Mesenteric fat pad (tissue), 1 donor: ENCODE data around the gene GLRX. TPM values are rescaled to one million over a fixed set of nuclear protein-coding genes. Genes with fewer than 3 reads are reported as not detected.
"Not testable (repeated sequence)": the region's sequence is repeated elsewhere in the genome, so short reads cannot be mapped to it uniquely, and the experiment has no call there.

Source experiments
- DNase-seq: peaks from one replicate; pipeline ENCODE4 v3.0.0-alpha.2; 2020; ENCODE audit warnings: low spot score
- long read RNA-seq: library from polyadenylated mRNA; unstranded; transcript quantifications from one replicate; pipeline ENCODE4 v2.0.0, GENCODE V29; 2020
- total RNA-seq: library from RNA; stranded (reverse); fragmentation: NEBNext Ultra II Directional; extraction: Animal tissue kit (Norgen Biotek cat#: 25700); gene quantifications from one replicate; pipeline ENCODE4 v1.2.1, GENCODE V29; 2021
- donor health status: DM: yes; HTN: yes; CAD: no.

Gene GLRX, protein sequence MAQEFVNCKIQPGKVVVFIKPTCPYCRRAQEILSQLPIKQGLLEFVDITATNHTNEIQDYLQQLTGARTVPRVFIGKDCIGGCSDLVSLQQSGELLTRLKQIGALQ
- total RNA-seq: 155 TPM
- long read RNA-seq, transcript GLRX-201 (3 exons, 1,211 nt): major isoform, 130 of 194 reads
- long read RNA-seq, transcript GLRX-202 (3 exons, 1,366 nt): minor isoform, 8 of 194 reads
- long read RNA-seq, transcript GLRX-203 (3 exons, 632 nt): minor isoform, 12 of 194 reads
- long read RNA-seq, transcript GLRX-204 (2 exons, 3,407 nt): minor isoform, 19 of 194 reads
- long read RNA-seq, partial matches to known transcripts: 1 of 194 reads
- long read RNA-seq, other reads (novel, unspliced or antisense): 21 of 194 reads

- no peak for DNase-seq
Measured at GRCh38 chr5:95822542-95823181, at the start of gene GLRX. Gene GLRX, minus strand, starts transcription at chr5:95822726. Its CDS starts 64 bp downstream, at chr5:95822662.

- no peak for DNase-seq
Measured at GRCh38 chr5:95871146-95871806, 48.8 kb upstream of the GLRX start.

DNA sequence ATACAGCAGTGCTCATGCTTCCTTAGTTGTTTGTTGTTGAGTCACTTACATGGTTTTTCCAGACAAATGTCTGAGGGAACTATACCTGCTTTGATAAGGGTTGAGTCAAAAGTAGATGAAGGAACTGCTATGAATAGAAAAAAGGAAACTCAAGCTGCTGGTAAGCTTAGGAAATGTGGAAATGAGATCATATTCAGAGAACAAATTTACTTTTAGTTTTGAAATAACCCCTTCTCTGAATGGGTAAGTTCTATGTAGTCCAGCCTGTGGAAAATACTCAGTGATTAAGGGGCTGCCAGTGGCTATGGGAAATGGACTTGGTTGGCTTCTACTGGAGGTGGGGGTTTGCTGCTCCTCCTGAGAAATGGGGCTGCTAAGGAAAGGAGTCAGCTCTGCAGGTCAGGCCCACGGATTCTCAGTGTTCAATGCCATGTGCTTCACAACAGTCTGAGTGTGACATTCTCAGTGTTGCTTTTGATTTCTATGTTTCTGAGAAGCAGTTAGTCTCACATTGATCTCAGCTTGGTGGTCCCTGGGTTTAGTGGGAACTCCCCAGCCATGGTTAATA lies 47.7 kb upstream of the GLRX start:
- no peak for DNase-seq

DNA sequence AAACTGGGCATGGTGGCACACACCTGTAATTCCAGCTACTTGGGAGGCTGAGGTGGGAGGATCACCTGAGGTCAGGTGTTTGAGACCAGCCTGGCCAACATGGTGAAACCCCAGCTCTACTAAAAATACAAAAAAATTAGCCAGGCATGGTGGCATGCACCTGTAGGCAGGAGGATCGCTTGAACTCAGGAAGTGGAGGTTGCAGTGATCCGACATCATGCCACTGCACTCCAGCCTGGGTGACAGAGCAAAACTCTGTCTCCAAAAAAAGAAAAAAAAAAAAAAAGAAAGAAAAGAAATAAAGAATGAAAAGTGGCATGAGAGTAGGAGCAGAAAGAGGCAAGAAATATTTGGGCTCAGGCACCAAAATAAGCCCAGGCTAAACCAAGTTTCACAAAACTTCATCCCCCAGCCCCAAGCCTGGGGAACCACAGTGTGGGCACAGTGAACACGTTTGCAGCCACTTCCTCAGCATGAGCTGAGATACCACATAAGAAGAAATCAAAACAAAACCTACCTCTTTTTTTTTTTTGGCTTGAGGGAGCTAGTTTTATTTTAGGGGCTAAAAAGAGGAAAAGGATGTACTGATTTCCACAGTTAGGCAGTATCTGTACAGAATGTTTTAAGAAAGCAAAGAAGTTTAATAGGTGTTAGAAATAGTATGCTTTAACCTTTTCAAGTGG lies 46.8 kb upstream of the GLRX start:
- DNase-seq: not testable (repeated sequence)

DNA sequence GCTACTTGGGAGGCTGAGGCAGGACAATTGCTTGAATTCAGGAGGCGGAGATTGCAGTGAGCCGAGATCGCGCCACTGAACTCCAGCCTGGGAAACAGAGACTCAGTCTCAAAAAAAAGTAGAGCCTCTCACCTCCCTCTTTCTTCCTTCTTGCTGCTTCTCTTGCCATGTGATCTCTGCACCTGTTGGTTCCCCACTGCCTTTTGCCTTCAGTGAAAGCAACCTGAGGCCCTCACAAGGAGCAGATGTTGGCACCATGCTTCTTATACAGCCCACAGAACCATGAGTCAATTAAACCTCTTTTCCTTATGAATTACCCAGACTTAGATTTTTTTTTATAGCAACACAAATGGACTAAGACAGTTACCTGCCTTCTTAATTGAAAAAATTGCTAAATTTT lies 45.6 kb upstream of the GLRX start:
- no peak for DNase-seq

DNA sequence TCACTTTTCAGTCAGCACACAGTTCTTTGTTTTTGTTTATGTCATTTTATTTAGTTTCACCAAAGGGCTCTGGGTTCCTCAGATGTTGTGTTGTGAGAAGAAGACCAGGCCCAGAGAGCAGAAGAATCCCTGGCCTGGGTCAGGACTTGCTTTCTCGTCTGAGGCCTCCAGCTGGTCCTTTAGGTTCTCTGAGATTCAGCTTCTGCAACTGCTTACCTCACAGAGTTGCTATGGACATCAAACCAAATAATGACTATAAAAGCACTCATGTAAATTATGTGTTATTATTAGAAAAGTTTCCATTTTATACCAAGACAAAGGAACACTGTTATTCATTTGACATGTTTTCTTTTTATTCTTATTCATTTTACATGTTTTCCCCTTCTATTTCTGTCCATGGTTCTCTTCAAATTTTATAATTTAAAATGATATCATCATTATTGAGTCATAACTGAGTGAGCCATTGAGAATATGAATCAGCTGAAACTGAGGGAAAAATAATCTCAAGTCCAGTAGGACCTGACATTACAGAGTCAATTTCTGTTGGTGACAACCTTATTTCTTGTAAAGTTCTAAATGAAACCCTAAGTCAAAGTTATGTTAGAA lies 44.0 kb upstream of the GLRX start:
- DNase-seq: no peak

- no peak for DNase-seq
Measured at GRCh38 chr5:95864944-95865504, 42.5 kb upstream of the GLRX start.

DNA sequence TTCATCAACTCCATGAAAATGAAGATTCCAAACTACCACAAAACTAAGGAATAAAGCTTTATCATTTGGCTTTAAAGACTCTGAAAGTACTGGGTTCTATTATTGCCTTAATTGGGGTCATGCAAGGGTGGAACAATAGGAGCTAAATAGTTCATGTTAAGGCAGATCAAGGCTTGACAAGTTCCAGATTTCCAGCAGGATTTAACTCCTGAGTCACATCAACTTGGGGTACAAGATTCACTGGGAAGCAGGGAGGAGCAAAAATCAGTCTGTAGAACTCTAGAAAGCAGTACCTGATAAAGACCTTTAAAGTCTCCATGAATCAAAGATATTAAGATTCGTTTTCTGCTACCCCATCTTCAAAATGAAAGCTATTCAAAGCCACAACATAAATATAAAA lies 41.9 kb upstream of the GLRX start:
- DNase-seq: no peak

GRCh38 chr5:95863383-95863757 lies 40.8 kb upstream of the GLRX start:
- DNase-seq: no peak

GRCh38 chr5:95862671-95863382 lies 40.3 kb upstream of the GLRX start:
- no peak for DNase-seq

DNA sequence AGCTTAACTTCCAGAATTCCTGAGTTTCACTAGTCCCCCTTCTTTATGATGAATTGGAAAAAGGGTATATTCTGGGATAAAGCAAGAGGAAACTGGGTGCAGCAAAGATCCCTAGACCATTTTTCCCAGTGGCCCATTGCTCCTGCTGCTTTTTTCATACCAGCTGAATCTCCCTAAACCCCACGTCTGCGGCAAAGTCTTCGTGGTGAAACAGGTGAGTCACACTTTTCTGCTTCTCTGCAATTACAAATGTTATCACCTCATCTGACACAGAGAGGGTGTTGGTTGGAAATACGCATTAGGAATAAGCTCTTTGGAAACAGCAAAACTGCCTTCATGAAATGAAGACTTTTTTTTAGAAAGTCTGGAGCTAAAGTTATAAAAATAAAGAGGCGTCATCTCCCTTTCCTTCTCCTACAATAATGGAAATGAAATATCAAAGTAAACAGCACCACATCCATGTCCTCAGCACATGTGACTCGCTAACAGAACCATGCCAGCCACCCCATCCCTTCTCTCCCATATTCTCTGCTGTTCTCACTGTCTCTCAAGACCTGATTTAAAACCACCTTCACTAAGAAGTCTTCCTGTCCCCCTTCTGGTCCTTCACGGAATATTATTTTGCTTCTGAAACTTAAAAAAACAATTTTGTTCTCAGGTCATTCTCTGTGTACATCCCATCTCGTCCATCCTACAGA lies 39.5 kb upstream of the GLRX start:
- DNase-seq: no peak

DNA sequence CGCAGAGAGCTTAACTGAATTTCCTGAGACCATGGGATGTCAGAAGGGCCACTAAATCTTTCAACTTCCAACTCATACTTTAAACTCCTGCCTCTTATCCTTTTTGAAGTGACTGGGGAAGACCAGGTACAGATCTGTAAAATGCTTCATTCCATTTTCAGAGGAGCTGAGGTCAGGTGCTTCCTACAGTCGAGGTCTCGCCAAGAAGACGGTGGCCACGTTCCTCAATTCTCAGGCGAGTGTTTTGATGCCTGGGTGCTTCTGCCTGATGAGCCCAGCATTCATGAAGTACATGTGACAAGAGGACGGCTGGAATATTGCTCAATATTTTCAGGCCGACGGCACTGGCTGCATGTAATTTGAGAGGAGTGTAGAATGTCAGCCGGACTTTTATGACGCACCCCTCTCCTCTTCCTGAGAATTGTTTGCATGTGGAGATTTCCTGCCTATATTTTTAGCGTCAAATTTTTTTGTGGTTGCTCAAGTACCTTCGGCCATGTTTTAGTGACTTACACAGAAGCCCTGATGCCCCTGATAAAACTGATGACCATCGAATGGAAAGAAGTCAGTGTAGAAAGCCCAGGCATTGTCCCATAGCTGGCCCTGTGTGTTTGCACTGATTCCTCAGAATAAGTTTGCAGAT lies 38.8 kb upstream of the GLRX start:
- DNase-seq: no peak

GRCh38 chr5:95859661-95860060 lies 37.1 kb upstream of the GLRX start:
- no peak for DNase-seq

DNA sequence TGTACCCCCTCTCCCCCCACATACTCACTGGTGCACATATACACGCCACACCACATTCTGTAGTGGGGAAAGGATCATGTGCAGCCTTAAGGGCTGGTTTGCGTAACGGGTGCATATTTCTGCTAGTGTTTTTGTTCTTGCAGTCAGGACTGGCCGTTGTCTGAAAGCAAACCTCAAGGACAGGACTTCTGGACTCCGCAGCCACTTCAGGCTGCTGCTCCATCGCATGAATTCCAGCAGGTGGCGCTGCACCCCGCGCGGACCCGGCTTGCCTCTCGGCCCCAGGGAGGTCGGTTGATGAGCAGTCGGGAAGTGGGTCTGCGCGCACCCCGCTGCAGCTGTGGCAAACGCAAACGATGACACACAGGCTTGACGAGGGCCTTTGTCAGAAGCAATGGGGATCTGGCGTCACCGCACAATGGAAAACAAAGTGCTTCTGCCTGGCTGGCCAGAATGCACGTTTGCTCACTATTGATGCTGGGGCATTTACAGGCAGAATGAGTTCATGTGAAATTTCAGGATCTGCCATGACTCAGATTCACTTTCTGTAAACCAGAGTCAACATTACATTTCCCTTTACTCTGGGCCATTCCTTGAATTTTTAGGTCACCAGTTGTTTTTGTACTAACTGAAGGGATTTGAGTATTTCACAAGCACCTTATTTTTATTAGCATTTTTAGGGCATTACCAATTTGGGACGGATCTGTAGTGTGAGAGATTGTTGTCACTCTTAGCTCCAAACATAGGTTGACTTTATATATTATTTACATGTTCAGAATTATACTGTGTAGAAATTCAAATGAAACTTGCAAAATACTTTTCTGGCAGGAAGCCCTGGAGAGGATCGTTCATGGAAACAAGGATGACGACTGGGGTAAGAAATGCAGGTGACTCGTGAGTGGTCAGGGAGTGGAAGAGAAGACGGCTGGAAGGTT lies 36.4 kb upstream of the GLRX start:
- peak; percentile 97 for DNase-seq

- no peak for DNase-seq
Measured at GRCh38 chr5:95858023-95858461, 35.5 kb upstream of the GLRX start.

GRCh38 chr5:95857185-95857945 lies 34.8 kb upstream of the GLRX start:
- no peak for DNase-seq

DNA sequence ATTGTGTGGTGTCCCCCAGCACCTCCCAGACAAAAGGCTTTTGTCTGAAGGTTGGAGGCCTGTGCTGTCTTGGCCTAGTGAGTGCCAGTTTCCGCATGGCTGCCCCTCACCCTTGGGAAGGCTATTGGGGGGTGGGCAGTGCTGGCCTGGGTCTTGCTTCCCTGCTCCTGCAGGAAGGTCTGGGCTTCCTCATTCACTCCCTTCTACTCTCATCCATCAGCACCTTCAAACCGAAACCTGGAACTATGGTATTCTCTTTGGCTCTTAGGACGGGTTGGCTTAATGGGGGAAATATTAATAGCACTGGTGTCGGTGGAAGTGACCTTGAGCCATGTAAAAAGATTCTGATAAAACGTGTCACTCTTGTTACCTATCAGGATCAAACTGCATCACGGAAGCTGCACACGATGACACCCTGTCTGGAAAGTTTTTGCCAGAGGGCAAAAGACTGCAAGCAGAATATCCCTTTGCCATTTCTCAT lies 34.0 kb upstream of the GLRX start:
- no peak for DNase-seq
